ENCODE data around the gene BIN1. TPM values are rescaled to one million over a fixed set of nuclear protein-coding genes. Genes with fewer than 3 reads are reported as not detected.
A peak's percentile ranks its signal among the peaks of the same experiment; 100 is the strongest.

The BIN1 gene
- polyA plus RNA-seq, 4 donors: 6.7 to 54.3 (median 28.7) TPM

DNA sequence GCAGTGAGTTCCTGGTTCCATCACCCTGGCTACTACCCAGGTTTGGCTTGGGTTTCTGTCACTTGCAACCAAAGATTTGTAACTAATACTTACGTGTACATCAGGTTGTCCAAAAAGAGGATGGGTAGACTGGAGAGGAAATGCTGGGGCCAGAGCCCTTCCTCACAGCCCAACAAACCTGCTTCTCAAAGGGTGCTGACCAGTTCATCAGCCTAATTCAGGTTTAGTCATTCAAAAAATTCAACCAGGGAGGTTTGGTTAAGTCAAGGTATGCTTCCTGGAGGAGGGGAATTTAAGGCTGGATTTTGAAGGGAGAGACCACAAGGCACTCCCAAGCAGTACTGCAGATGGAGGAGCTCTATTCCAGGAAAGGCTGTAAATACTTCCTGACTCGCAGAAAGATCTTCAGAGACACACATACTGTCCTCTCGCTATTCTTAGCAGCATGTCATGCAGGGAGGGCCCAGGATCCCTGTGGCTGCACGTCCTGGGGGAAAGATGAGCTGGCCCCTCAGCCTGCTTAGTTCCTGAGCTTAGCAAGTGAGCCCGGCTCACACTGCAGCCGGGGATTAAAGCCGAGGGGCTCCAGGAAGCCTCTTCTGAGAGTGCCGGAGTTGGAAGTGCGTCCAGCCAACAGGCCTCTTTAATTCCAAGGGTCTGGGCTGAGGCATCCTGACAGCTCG, 40.0 kb upstream of the BIN1 start:
- 84 to 92% (median 90%) methylated on average over 10 of the region's 10 CpGs for WGBS, 3 donors
- H3K27ac ChIP-seq (ENCODE audit: low read depth in 1 of 3, low read length in 2 of 3): no peak overlapping the region
- H3K4me1 ChIP-seq (ENCODE audit: control insufficient read depth in 3 of 3, insufficient read depth in 2 of 3, low read depth in 1 of 3, low read length in 2 of 3): no peaks in the 10 kb centered on the region
- no peak overlapping the region for H3K4me3 ChIP-seq (ENCODE audit: low read depth in 1 of 3, low read length in 3 of 3)
- FAIRE-seq: no peak
- peaks cover 0 to 10% of the 10 kb centered on the region in 2 donors for H3K9me3 ChIP-seq (ENCODE audit: control insufficient read depth in 2 of 2, insufficient read depth in 1 of 2, low read depth in 1 of 2, low read length in 1 of 2)
- H3K27me3 ChIP-seq (ENCODE audit: control insufficient read depth in 3 of 3, insufficient read depth in 3 of 3, low read length in 3 of 3): no peaks in the 10 kb centered on the region
- H3K36me3 ChIP-seq (ENCODE audit: control insufficient read depth in 3 of 3, insufficient read depth in 2 of 3, low read depth in 1 of 3, low read length in 3 of 3): no peaks in the 10 kb centered on the region
- no peak for DNase-seq

GRCh38 chr2:127146071-127146725, 39.2 kb upstream of the BIN1 start:
- no peaks in the 10 kb centered on the region for H3K27me3 ChIP-seq (ENCODE audit: control insufficient read depth in 3 of 3, insufficient read depth in 3 of 3, low read length in 3 of 3)
- no peaks in the 10 kb centered on the region for H3K36me3 ChIP-seq (ENCODE audit: control insufficient read depth in 3 of 3, insufficient read depth in 2 of 3, low read depth in 1 of 3, low read length in 3 of 3)
- DNase-seq (no peak), FAIRE-seq (no peak)
- no peaks in the 10 kb centered on the region for H3K4me1 ChIP-seq (ENCODE audit: control insufficient read depth in 3 of 3, insufficient read depth in 2 of 3, low read depth in 1 of 3, low read length in 2 of 3)
- peaks cover 0 to 10% of the 10 kb centered on the region in 2 donors for H3K9me3 ChIP-seq (ENCODE audit: control insufficient read depth in 2 of 2, insufficient read depth in 1 of 2, low read depth in 1 of 2, low read length in 1 of 2)
- no peak overlapping the region for H3K27ac ChIP-seq (ENCODE audit: low read depth in 1 of 3, low read length in 2 of 3)
- WGBS, 3 donors: 87 to 93% (median 88%) methylated on average over 18 of the region's 18 CpGs
- H3K4me3 ChIP-seq (ENCODE audit: low read depth in 1 of 3, low read length in 3 of 3): no peak overlapping the region

- 54 to 86% (median 79%) methylated on average over 1 of the region's 1 CpG for WGBS, 3 donors
These were observed 38.4 kb upstream of the BIN1 start for GRCh38 chr2:127145280-127145895.

DNA sequence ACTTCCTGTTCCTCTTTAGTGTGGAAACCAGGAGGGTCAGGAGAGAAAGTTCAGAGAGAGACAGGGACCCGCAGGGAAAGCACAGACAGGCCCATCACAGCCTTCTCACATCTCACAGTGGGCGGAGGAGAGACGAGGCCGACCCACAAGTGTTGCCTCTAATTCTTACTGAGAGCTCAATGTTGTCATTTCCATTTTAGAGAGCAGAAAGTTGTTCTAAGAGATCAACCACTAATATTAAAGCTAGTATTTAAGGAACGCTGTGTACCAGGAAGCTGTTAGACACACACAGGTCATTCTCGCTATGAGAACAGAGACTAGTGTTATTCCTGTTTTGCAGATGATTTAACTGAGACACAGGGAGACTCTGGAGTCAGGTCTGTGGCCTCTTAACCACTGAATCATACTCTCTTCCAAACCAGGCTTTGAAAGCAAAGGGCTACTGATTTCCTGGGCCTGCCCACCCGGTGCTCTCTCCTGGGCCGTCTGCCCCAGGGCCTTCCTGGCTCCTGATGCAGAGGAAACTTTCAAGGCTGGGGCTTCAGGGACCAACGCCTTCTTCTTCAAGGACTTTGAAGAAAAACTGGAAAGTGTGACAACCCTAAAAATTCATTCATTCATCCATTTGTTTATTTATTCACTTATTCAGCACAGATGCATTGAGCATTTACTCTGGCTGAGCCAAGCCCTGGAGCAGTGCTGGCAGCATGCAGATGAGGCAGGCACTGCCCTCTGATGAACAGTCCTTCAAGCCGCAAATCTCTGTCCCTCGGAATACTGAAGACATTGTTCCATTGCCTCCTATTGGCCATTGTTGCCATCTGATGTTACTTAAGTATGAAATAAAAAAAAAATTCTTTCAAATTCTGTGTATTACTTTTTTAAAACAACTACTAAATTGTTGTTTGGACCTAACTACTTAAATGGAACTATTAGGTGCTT, 37.2 kb upstream of the BIN1 start:
- Histone ChIP-seq H3K27me3 (ENCODE audit: control insufficient read depth in 3 of 3, insufficient read depth in 3 of 3, low read length in 3 of 3) (no peaks in the 10 kb centered on the region), H3K27ac (ENCODE audit: low read depth in 1 of 3, low read length in 2 of 3) (no peak overlapping the region), H3K4me1 (ENCODE audit: control insufficient read depth in 3 of 3, insufficient read depth in 2 of 3, low read depth in 1 of 3, low read length in 2 of 3) (no peaks in the 10 kb centered on the region), H3K36me3 (ENCODE audit: control insufficient read depth in 3 of 3, insufficient read depth in 2 of 3, low read depth in 1 of 3, low read length in 3 of 3) (no peaks in the 10 kb centered on the region), H3K9me3 (ENCODE audit: control insufficient read depth in 2 of 2, insufficient read depth in 1 of 2, low read depth in 1 of 2, low read length in 1 of 2) (no peaks in the 10 kb centered on the region), H3K4me3 (ENCODE audit: low read depth in 1 of 3, low read length in 3 of 3) (no peak overlapping the region)
- FAIRE-seq: no peak
- DNase-seq: peak in 1 of 2 donors; percentile 15
- 66 to 71% (median 67%) methylated on average over 11 of the region's 11 CpGs for WGBS, 3 donors

More at GRCh38 chr2:127145280-127145895, 38.4 kb upstream of the BIN1 start:
- FAIRE-seq (no peak), DNase-seq (no peak)
- H3K4me3 ChIP-seq (ENCODE audit: low read depth in 1 of 3, low read length in 3 of 3): no peak overlapping the region
- H3K27ac ChIP-seq (ENCODE audit: low read depth in 1 of 3, low read length in 2 of 3): no peak overlapping the region
- no peaks in the 10 kb centered on the region for H3K27me3 ChIP-seq (ENCODE audit: control insufficient read depth in 3 of 3, insufficient read depth in 3 of 3, low read length in 3 of 3)
- no peaks in the 10 kb centered on the region for H3K4me1 ChIP-seq (ENCODE audit: control insufficient read depth in 3 of 3, insufficient read depth in 2 of 3, low read depth in 1 of 3, low read length in 2 of 3)
- H3K36me3 ChIP-seq (ENCODE audit: control insufficient read depth in 3 of 3, insufficient read depth in 2 of 3, low read depth in 1 of 3, low read length in 3 of 3): no peaks in the 10 kb centered on the region
- H3K9me3 ChIP-seq (ENCODE audit: control insufficient read depth in 2 of 2, insufficient read depth in 1 of 2, low read depth in 1 of 2, low read length in 1 of 2): peaks cover 0 to 3% of the 10 kb centered on the region in 2 donors

- Histone ChIP-seq H3K4me1 (ENCODE audit: control insufficient read depth in 3 of 3, insufficient read depth in 2 of 3, low read depth in 1 of 3, low read length in 2 of 3) (no peaks in the 10 kb centered on the region), H3K4me3 (ENCODE audit: low read depth in 1 of 3, low read length in 3 of 3) (no peak overlapping the region), H3K9me3 (ENCODE audit: control insufficient read depth in 2 of 2, insufficient read depth in 1 of 2, low read depth in 1 of 2, low read length in 1 of 2) (no peaks in the 10 kb centered on the region), H3K27ac (ENCODE audit: low read depth in 1 of 3, low read length in 2 of 3) (no peak overlapping the region), H3K36me3 (ENCODE audit: control insufficient read depth in 3 of 3, insufficient read depth in 2 of 3, low read depth in 1 of 3, low read length in 3 of 3) (no peaks in the 10 kb centered on the region), H3K27me3 (ENCODE audit: control insufficient read depth in 3 of 3, insufficient read depth in 3 of 3, low read length in 3 of 3) (no peaks in the 10 kb centered on the region)
- FAIRE-seq (no peak), DNase-seq (no peak)
- 69 to 79% (median 78%) methylated on average over 4 of the region's 4 CpGs for WGBS, 3 donors
These were observed 36.0 kb upstream of the BIN1 start for GRCh38 chr2:127142663-127143630.

- peaks cover 0 to 2% (median 0%) of the 10 kb centered on the region in 3 donors for H3K36me3 ChIP-seq (ENCODE audit: control insufficient read depth in 3 of 3, insufficient read depth in 2 of 3, low read depth in 1 of 3, low read length in 3 of 3)
- H3K27me3 ChIP-seq (ENCODE audit: control insufficient read depth in 3 of 3, insufficient read depth in 3 of 3, low read length in 3 of 3): no peaks in the 10 kb centered on the region
- no peaks in the 10 kb centered on the region for H3K9me3 ChIP-seq (ENCODE audit: control insufficient read depth in 2 of 2, insufficient read depth in 1 of 2, low read depth in 1 of 2, low read length in 1 of 2)
- H3K4me3 ChIP-seq (ENCODE audit: low read depth in 1 of 3, low read length in 3 of 3): no peak overlapping the region
- no peak for DNase-seq
- 75 to 85% (median 75%) methylated on average over 13 of the region's 13 CpGs for WGBS, 3 donors
- no peak overlapping the region for H3K27ac ChIP-seq (ENCODE audit: low read depth in 1 of 3, low read length in 2 of 3)
- no peaks in the 10 kb centered on the region for H3K4me1 ChIP-seq (ENCODE audit: control insufficient read depth in 3 of 3, insufficient read depth in 2 of 3, low read depth in 1 of 3, low read length in 2 of 3)
- FAIRE-seq: no peak
These were observed 33.6 kb upstream of the BIN1 start for GRCh38 chr2:127140538-127140937.

GRCh38 chr2:127139766-127140165, 32.8 kb upstream of the BIN1 start:
- Histone ChIP-seq H3K4me1 (ENCODE audit: control insufficient read depth in 3 of 3, insufficient read depth in 2 of 3, low read depth in 1 of 3, low read length in 2 of 3) (no peaks in the 10 kb centered on the region), H3K4me3 (ENCODE audit: low read depth in 1 of 3, low read length in 3 of 3) (no peak overlapping the region), H3K9me3 (ENCODE audit: control insufficient read depth in 2 of 2, insufficient read depth in 1 of 2, low read depth in 1 of 2, low read length in 1 of 2) (no peaks in the 10 kb centered on the region), H3K27me3 (ENCODE audit: control insufficient read depth in 3 of 3, insufficient read depth in 3 of 3, low read length in 3 of 3) (no peaks in the 10 kb centered on the region), H3K36me3 (ENCODE audit: control insufficient read depth in 3 of 3, insufficient read depth in 2 of 3, low read depth in 1 of 3, low read length in 3 of 3) (peaks cover 0 to 2% (median 0%) of the 10 kb centered on the region in 3 donors), H3K27ac (ENCODE audit: low read depth in 1 of 3, low read length in 2 of 3) (no peak overlapping the region)
- WGBS, 3 donors: 71 to 83% (median 72%) methylated on average over 2 of the region's 2 CpGs
- no peak for FAIRE-seq
- DNase-seq: no peak
